ENCODE data around the gene MRPL4.

DNA sequence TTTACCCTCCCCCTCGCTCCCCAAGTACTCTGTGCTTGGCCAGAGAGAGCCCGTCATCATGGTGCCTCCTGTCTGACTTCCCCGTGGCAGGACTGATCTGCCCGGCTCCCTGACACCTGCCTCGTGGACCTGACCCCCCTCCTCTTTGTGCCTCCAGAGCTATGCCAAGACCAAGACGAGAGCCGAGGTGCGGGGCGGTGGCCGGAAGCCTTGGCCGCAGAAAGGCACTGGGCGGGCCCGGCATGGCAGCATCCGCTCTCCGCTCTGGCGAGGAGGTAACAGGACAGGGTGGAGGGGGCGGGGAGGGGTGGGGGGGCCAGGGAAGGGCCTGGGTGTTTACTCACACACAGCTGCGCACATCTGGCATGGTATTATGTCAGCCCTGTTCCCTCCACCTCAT is 4.5 kb downstream of the MRPL4 start:
- no peak for TF ChIP-seq POLR2A (IDR thresholded peaks at IDR 0.05)
- TF ChIP-seq, protein P1, sequence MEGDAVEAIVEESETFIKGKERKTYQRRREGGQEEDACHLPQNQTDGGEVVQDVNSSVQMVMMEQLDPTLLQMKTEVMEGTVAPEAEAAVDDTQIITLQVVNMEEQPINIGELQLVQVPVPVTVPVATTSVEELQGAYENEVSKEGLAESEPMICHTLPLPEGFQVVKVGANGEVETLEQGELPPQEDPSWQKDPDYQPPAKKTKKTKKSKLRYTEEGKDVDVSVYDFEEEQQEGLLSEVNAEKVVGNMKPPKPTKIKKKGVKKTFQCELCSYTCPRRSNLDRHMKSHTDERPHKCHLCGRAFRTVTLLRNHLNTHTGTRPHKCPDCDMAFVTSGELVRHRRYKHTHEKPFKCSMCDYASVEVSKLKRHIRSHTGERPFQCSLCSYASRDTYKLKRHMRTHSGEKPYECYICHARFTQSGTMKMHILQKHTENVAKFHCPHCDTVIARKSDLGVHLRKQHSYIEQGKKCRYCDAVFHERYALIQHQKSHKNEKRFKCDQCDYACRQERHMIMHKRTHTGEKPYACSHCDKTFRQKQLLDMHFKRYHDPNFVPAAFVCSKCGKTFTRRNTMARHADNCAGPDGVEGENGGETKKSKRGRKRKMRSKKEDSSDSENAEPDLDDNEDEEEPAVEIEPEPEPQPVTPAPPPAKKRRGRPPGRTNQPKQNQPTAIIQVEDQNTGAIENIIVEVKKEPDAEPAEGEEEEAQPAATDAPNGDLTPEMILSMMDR (IDR thresholded peaks at IDR 0.05) = no peak
